ENCODE measurements around the gene MYRFL.

Gene MYRFL

GRCh38 chr12:69900720-69901131 is 75.7 kb downstream of the MYRFL start:
- DNase-seq: peak; percentile 34

DNA sequence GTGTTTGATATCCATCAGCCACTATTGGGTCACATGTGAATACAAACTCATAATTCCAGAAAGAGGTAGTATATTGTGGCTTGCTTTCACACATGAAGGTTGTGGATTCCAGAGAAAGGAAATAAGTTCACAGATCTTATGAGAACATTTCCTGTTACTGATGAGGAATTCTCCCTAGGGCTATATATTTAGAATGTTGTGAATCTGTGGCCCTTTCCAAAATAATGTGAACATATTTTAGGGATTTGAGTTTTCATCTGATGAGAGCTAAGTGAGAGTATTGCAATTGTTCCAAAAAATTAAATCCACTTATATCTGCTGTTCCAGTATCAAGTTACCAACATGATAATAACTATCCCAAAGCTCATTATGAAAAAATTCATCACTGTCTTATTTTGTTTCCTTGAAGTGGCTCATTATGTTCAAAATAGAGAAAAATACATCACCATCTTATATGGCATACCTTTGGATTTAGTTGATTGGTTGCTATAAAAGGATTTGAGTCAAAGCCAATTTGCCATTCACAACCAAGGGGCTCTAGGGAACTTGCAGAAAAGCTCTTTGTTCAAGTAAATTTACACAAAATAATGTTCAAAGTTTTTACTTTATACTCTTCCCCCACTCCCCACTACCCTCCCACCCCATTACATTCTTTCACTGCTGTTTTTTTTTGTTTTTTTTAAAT is 76.3 kb downstream of the MYRFL start:
- DNase-seq: no peak

GRCh38 chr12:69903548-69903947 is 78.5 kb downstream of the MYRFL start:
- no peak for DNase-seq

DNA sequence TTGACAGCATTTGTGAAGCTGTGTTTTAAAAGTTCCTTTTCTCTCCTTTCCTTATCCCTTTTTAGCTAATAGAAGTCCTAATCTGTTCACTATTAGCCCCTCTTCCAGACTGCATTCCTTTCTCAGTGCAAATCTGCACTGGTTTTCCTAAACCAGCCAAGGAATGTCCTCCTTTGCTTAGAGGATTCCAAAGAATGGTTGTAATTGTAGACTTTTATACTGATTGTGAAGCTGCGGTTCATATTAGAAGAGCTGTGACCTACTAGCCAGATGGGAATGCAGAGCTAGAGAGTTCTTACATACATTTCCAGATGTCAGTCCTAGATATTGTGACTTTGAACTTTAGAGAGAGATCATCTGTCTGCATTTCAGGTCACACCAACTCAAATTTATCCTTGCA is 79.8 kb downstream of the MYRFL start:
- no peak for DNase-seq

GRCh38 chr12:69905801-69906200 is 80.8 kb downstream of the MYRFL start:
- no peak for DNase-seq

DNA sequence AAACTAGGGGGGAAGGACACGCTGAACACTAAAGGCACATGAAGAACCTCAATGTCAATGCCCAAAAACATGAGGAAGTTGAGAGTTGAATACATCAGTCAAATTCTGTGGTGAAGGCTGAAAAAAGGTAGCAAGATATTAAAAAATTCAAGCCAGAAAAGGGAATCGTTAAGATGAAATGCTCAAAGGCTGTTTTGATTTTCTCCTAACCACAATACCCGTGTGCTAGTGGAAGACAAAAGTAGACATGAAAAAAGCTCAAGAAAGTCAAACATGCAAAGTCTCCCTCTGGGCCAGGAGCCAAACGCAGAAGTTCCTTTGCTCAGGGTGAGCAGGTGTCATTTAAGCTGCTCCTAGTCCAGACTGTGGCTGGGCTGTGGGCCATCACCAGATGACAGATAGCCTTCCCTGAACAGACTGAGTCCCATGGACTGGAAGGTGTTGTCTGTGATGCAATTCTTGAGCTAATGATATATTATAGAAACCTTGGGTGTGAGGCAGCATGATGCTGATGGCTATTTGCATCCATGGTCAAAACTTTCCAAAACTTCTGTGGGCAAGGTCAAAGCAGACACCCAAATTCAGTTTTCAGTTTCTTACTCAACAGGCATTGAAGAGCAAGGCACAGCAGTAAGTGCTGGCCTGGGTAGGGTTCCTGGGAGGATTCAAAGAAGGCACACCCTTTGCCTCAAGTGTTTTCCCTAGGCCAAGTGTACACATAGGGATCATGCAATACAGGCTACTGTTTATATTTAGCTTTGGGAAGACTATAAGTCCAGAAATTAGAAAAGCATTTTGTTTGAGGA is 81.6 kb downstream of the MYRFL start:
- DNase-seq: no peak

- no peak for DNase-seq
Observed at GRCh38 chr12:69908203-69908602, 83.2 kb downstream of the MYRFL start.

DNA sequence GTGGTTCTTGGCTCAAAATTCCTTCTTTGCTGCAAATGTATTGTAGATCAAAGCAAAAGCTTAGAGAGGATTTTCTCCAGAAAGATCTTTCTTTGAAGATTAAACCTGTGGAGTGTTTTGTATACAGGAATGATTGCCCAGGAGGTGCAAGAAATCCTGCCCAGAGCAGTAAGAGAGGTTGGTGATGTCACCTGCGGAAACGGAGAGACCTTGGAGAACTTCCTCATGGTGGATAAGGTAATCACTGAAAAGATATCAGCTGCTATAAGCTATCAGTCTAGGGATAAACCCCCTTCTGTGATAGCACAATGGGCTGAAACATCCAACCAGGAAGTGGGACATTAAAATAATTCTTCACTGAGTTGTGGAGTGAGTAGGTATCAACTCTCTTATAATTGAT is 85.7 kb downstream of the MYRFL start:
- DNase-seq: no peak

- DNase-seq: no peak
Observed at GRCh38 chr12:69913526-69913925, 88.5 kb downstream of the MYRFL start.

GRCh38 chr12:69915964-69916363 is 90.9 kb downstream of the MYRFL start:
- DNase-seq: no peak

- no peak for DNase-seq
Observed at GRCh38 chr12:69916544-69917235, 91.7 kb downstream of the MYRFL start.

DNA sequence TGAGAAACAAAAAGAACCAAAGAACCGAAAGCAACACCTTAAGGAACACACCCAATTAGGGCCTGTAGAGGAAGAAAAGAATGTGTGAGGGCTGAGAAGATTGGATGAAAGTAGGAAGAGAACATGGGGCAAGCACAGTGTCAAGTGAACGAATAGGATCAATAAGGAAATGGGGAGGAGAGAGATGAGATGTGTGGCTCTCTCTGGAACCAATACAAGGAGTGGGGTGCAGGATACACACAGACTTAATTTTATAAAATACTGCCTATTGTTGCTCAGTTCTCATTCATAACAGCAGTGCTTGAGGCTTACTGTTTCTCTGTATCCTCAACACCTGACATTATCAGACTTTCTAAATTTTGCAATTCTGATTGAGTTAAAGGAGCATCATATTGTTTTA is 93.3 kb downstream of the MYRFL start:
- no peak for DNase-seq

DNA sequence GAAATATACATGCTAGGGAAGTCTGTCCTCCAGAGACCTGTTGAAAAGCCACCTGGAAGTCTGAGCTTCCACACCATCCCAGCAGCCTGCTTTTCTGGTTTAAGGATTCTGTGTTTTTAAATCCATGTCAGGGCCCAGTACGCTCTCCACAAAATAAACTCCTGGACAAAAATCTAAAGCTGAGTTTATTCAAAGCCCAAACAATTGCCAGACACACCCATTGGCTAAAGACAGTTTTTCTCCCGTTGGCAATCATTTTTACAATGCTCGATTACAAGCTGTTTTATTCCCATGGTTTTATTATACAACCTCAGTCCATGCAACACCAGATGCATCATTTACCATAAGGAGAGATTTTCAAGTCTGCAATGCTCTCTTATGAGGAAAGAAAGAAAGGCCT is 94.5 kb downstream of the MYRFL start:
- no peak for DNase-seq

DNA sequence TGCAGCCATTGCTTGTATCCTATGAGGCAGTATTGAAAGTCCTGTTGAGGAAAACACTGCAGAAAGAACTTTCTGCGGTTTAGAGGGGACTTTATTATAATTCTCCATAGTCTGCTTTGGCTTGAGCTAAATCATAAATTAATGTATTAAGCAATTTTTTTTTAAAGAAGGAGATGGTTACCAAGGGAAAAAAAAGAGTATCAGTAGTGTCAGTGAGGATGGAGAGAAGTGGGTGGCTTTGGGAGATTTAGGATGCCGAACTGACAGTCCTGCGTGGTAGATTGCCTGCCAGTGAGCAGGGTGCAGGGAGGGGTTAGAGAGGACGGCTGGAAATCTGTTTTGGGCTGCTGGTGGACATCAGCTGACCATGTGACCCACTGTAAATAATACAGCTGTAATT is 96.8 kb downstream of the MYRFL start:
- DNase-seq: no peak

GRCh38 chr12:69922999-69923398 is 98.0 kb downstream of the MYRFL start:
- no peak for DNase-seq

- DNase-seq: no peak
Observed at GRCh38 chr12:69925291-69925690, 100.3 kb downstream of the MYRFL start.

GRCh38 chr12:69927164-69927563 is 102.1 kb downstream of the MYRFL start:
- no peak for DNase-seq

- DNase-seq: no peak
Observed at GRCh38 chr12:69929125-69929524, 104.1 kb downstream of the MYRFL start.

GRCh38 chr12:69929531-69929930 is 104.5 kb downstream of the MYRFL start:
- DNase-seq: no peak

DNA sequence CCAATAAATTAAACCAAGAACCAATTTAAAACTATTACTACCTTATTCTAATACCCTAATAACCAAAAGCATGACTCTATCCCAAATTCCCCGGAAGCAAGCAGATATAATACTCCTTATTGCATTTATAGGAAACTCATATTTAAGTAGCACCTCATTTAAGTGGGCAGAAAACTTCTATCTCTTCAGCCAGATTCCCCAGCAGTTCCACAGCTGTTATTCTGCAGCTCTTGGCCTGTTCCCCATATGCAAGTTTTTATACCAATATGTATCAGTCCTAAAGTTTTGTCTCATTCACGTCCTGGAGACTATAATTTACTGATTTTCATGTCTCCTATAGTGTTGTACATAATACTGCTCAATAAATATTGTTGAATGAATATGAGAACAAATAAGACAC is 106.5 kb downstream of the MYRFL start:
- DNase-seq: no peak

- no peak for DNase-seq
Observed at GRCh38 chr12:69932154-69932553, 107.1 kb downstream of the MYRFL start.

DNA sequence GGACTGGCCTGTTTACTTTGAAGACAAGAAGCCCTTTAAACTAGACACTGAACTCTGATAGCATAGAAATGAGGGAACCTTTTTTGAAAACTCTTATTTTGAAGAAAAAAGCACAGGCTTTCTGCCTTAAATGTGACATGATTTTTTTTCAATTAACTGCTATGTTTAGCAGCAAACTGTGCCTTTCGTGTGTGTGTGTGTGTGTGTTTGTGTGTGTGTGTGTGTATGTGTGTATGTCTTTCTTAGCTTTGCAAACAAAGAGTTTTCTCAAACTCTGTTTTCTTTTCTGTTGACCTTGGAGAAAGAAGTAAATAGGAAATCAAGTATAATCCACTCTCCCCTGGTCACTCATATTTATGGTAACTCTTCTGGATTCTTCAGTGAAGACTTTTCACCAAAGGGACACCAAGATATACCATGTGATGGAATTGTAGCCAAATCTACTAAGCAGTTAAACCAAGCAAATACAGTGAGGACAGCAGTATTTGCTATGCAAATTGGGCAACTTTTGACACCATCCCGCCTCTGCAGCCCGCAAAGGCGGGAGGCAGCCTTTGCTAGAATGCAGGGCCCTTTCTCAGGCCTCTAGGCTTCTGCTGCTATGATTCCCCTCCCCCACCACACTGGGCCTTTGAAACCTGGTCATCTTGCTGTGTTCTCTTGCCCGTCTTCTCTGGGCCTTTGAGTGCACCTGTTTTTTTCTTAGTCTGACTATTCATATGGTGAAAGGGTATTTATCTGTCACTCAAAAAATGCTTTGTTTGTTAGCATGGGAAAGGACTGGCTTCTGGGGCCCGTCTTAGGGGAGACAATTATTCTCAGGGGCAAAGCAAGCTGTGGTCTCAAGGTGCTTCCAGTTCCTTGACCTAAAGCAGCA is 107.9 kb downstream of the MYRFL start:
- no peak for DNase-seq

- DNase-seq: no peak
Observed at GRCh38 chr12:69934011-69934410, 109.0 kb downstream of the MYRFL start.

All from central memory CD4-positive, alpha-beta T cell (primary cell).